ENCODE measurements around the gene TOP2B. TPM values are rescaled to one million over a fixed set of nuclear protein-coding genes. Genes with fewer than 3 reads are reported as not detected.

TOP2B gene
- total and polyA plus RNA-seq, 4 donors: 32.7 to 260 (median 56.2) TPM

GRCh38 chr3:25611193-25611592, 53.5 kb downstream of the TOP2B start:
- Histone ChIP-seq H3K27ac (ENCODE audit: low read depth in 1 of 2, low read length in 1 of 2) (no peak overlapping the region), H3K4me1 (ENCODE audit: control insufficient read depth in 5 of 5, insufficient read depth in 5 of 5, low read length in 5 of 5) (no peaks in the 10 kb centered on the region), H3K27me3 (ENCODE audit: control insufficient read depth in 3 of 3, insufficient read depth in 3 of 3, low read length in 2 of 3) (no peaks in the 10 kb centered on the region), H3K9me3 (ENCODE audit: control insufficient read depth in 4 of 4, insufficient read depth in 3 of 4, low read length in 3 of 4) (no peaks in the 10 kb centered on the region), H3K9ac (ENCODE audit: insufficient read depth in 1 of 2, low read length in 2 of 2) (no peak overlapping the region), H3K36me3 (ENCODE audit: control insufficient read depth in 4 of 4, insufficient read depth in 4 of 4, low read length in 4 of 4) (peaks cover 8 to 56% (median 24%) of the 10 kb centered on the region in 4 donors), H3K4me3 (no peak overlapping the region)
- TF ChIP-seq CTCF (IDR thresholded peaks at IDR 0.05; ENCODE audit: control extremely low read depth, extremely low read depth): no peak
- ATAC-seq (ENCODE audit: insufficient read depth, low FRiP score): no peak
- WGBS, 2 donors: 97 to 100% methylated on average over 5 of the region's 5 CpGs
- DNase-seq: no peak

- Histone ChIP-seq H3K9me3 (ENCODE audit: control insufficient read depth in 4 of 4, insufficient read depth in 3 of 4, low read length in 3 of 4) (no peaks in the 10 kb centered on the region), H3K27ac (ENCODE audit: low read depth in 1 of 2, low read length in 1 of 2) (no peak overlapping the region), H3K4me3 (no peak overlapping the region), H3K36me3 (ENCODE audit: control insufficient read depth in 4 of 4, insufficient read depth in 4 of 4, low read length in 4 of 4) (peaks cover 8 to 56% (median 24%) of the 10 kb centered on the region in 4 donors), H3K27me3 (ENCODE audit: control insufficient read depth in 3 of 3, insufficient read depth in 3 of 3, low read length in 2 of 3) (no peaks in the 10 kb centered on the region), H3K4me1 (ENCODE audit: control insufficient read depth in 5 of 5, insufficient read depth in 5 of 5, low read length in 5 of 5) (no peaks in the 10 kb centered on the region), H3K9ac (ENCODE audit: insufficient read depth in 1 of 2, low read length in 2 of 2) (no peak overlapping the region)
- DNase-seq (no peak), ATAC-seq (ENCODE audit: insufficient read depth, low FRiP score) (no peak)
- no peak for TF ChIP-seq CTCF (IDR thresholded peaks at IDR 0.05; ENCODE audit: control extremely low read depth, extremely low read depth)
Observed at GRCh38 chr3:25610779-25611178, 53.9 kb downstream of the TOP2B start.

- Histone ChIP-seq H3K36me3 (ENCODE audit: control insufficient read depth in 4 of 4, insufficient read depth in 4 of 4, low read length in 4 of 4) (peaks cover 8 to 57% (median 24%) of the 10 kb centered on the region in 4 donors), H3K4me3 (no peak overlapping the region), H3K9ac (ENCODE audit: insufficient read depth in 1 of 2, low read length in 2 of 2) (no peak overlapping the region), H3K9me3 (ENCODE audit: control insufficient read depth in 4 of 4, insufficient read depth in 3 of 4, low read length in 3 of 4) (no peaks in the 10 kb centered on the region), H3K4me1 (ENCODE audit: control insufficient read depth in 5 of 5, insufficient read depth in 5 of 5, low read length in 5 of 5) (no peaks in the 10 kb centered on the region), H3K27me3 (ENCODE audit: control insufficient read depth in 3 of 3, insufficient read depth in 3 of 3, low read length in 2 of 3) (no peaks in the 10 kb centered on the region), H3K27ac (ENCODE audit: low read depth in 1 of 2, low read length in 1 of 2) (no peak overlapping the region)
- DNase-seq (no peak), ATAC-seq (ENCODE audit: insufficient read depth, low FRiP score) (no peak)
- 98 to 100% methylated on average over 1 of the region's 1 CpG for WGBS, 2 donors
- no peak for TF ChIP-seq CTCF (IDR thresholded peaks at IDR 0.05; ENCODE audit: control extremely low read depth, extremely low read depth)
Observed at GRCh38 chr3:25610167-25610566, 54.5 kb downstream of the TOP2B start.

Data from lung (tissue), 12 donors.